Stimulated activated CD8-positive, alpha-beta memory T cell treated with anti-CD3 and anti-CD28 coated beads, Interleukin-4, amount 100 ng/mL, for 24 hours (primary cell): Measurements from ENCODE around the gene PRAC1.
A peak's percentile ranks its signal among the peaks of the same experiment; 100 is the strongest.

Experiments
- DNase-seq: peaks from one replicate; pipeline ENCODE4 v3.0.0-alpha.2; 2020; ENCODE audit warnings: low read depth

Gene PRAC1

DNA sequence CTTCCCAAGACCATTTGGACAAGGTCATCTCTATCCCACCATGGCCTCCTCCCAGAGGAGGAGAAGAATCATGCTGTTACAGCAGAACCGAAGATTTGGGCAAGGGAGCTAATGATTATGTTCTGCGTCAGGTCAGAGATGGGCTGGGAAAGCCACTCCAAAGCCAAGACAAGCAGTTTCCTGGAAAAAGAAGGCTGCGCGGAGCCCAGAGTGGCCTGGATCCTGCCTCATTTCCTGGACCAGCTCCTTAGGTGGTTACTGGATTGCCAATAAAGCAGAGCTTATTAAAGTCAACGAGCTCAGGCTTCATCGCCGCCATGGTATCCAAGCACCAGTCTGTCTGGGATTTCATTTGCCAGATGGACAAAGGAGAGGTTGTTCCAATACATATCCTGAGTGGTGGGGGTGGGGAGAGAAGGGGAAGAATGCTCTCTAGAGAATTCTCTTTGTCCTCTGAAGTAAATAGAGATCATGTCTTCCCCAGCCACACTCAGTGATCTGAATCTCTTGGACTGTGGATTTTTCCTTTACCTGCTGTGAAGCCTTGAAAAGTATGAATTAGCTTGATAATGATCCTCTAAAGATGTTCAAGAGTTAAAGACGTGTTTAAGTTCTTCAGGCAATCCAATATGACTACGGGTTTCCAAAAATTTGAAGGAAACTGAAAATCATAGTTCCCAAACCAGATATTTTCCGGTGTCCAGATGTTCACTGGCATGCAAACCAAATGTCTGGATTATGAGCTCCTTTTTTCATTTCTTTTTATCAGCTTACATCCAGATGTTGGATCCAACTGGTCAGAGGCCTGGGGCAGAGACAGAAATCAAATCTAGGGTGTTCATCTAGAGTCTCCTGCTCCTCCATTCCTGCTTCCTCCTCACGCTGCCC lies 17.7 kb downstream of the PRAC1 start:
- no peak for DNase-seq

DNA sequence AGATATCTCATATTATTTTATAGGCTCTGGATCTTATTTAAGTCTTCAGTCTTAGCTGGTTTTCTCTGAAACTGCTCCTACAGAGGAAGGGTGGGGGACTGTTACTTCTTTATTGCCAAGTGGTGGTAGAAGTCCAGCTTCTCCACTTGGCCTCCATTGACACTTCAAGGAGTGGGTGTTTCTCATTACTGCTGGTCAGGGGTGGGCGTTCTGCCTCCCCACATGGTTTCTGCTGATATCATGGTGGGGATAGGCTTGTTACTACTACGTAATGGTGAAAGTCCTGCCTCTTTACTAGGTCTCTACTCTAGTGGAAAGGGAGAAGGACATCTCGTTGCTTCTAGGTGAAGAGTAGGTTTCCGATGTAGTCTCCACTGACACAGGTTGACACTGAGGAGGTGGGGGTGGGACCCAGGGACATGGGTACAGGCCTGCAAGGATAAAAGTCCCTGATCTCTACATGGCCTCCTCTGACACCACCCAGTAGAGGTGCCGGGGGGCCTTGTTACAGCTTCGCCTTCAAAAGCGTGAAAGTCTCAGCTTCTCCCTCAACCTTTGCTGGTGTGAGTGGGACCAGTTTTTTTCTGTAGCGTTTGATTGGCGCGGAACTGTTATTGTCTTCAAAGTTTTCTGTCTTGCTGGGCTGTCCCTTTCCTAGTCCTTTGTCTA lies 20.3 kb downstream of the PRAC1 start:
- no peak for DNase-seq

DNA sequence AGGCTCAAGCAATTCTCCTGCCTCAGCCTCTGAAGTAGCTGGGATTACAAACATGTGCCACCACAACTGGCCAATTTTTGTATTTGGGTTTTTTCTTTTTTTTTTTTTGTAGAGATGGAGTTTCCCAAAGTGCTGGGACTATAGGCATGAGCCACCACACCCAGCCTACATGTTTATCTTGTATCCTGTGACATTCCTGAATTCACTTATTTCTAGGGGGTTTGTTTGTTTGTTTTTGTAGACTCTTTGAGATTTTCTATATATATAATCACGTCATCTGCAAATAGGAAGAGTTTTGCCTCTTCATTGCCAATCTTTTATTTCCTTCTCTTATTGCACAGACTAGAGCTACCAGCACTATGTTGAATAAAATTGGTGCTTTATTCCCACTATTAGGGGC lies 29.1 kb downstream of the PRAC1 start:
- no peak for DNase-seq

DNA sequence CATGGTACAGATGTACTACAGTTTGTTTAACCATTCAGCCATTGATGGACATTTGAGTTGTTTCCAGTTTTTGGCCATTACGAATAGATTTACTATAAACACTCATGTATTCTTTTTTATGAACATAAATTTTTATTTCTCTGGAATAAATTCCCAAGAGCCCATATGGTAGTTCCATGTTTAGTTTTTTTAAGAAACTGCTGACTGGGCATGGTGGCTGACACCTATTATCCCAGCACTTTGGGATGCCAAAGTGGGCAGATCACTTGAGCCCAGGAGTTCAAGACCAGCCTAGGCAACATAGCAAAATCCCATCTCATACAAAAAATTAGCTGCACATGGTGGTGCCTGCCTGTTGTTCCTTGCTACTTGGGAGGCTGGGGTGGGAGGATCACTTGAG lies 30.3 kb downstream of the PRAC1 start:
- DNase-seq: no peak

DNA sequence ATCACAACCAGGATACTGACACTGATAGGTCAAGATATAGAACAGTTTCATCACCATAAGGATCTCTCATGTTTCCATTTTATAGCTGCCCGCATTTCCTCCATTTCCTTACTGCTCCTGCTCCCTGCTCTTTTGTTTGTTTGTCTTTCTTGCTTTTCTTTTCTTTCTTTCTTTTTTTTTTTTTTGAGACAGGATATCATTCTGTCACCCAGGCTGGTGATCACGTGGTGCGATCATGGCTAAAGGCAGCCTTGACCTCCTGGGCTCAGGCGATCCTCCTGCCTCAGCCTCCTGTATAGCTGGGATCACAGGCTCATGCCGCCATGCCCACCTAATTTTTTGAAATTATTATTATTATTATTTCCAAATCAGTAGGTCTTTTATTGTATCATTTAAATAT lies 31.7 kb downstream of the PRAC1 start:
- no peak for DNase-seq

DNA sequence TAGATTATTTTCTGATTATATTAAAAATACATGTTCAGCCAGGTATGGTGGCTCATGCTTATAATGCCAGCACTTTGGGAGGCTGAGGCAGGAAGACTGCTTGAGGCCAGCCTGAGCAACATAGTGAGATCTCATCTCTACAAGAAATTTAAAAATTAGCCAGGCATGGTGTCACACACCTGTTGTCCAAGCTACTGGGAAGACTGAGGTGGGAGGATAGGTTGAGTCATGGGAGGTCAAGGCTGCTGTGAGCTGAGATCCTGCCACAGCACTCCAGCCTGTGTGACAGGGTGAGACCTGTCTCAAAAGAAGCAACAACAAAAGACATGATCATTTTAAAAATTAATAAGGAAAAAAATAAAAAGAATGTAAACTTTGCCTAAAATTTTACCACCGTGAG lies 40.7 kb downstream of the PRAC1 start:
- no peak for DNase-seq

DNA sequence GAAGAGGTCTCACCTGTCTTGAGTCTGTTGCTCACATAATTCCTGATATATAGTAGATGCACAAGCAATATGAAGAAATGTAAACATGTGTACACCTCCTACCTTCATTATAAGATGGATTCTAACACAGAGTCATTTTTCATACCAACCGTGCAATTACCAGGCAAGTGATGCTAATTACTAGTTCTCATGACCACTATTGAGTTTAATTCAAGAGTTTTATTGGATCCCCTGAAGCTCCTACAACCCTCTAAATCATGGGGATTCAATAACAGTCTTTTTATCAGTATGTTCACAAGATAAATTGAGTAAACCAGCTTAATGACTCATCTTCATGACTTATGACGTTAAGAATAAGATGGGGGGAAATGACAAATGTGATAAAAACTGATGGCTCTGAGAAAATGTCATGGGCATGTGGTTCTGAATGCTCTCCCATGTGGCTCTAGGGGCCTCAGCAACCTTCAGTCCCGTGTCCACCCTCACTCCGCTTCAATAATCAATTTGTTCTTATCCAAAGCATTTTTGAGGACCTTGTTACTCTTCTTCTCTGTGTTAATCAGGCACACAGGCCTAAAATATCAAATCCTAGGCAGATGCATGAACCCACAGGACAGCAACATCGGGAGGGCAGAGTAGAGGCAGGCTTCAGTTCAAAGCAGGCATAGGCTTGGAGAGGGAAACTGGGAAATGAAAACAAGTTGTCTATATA lies 42.8 kb downstream of the PRAC1 start:
- no peak for DNase-seq

DNA sequence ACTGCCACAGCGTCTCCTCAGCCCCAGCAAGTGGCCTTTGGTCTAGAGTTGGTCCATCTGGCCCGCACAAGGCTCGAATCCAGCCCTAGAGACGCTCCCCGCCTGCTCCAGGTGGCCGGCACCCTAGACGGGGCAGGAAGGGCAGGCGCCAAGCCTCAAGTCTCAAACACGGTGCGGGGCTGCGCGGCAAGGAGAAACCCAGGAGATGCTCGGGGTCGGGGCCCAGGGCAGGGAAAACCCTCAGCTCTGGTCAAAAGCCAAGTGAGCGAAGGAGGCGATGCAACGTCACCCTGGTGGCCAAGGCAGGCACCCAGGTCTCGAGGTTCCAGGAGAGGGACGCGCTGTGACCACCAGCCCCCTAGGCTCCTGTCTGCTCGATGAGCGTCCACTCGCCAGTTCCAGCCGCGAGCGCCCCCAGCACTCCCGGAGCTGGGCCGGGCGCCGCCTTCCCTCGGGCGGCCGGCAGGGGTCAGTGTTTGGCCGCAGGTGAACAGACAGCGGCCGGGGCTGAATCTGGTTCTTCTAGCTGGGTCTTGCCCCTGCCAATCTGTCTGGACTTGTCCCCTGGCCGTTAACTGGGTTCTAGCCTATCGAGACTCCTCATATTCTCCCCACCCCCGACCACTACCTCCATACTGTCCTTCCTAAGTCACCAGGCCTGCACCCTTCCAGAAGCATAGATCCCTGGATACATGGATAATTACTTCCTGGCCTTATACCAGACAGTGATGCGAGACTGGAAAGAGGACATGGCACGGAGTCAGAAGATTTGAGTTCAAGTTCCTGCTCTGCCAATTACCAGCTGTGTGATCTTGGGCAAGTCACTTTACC lies 44.0 kb downstream of the PRAC1 start:
- DNase-seq: peak; percentile 57

DNA sequence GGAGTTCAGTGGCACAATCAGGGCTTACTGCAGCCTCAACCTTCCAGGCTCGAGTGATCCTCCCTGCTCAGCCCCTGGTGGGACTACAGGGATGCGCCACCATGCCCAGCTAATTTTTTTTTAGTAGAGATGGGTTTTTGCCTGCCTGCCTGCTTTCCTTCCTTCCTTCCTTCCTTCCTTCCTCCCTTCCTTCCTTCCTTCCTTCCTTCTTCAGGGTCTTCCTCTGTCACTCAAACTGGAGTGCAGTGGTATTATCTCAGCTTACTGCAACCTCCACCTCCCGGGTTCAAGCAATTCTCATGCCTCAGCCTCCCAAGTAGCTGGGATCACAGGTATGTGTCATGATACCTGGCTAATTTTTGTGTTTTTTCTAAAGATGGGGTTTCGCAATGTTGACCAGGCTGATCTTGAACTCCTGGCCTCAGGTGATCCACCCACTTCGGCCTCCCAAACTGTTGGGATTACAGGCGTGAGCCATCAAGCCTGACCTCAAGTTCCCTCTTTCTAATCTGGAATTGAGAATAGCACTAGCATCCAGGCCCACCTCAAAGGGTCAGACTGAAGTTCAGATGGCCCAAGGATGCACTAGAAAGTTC lies 45.3 kb downstream of the PRAC1 start:
- no peak for DNase-seq

DNA sequence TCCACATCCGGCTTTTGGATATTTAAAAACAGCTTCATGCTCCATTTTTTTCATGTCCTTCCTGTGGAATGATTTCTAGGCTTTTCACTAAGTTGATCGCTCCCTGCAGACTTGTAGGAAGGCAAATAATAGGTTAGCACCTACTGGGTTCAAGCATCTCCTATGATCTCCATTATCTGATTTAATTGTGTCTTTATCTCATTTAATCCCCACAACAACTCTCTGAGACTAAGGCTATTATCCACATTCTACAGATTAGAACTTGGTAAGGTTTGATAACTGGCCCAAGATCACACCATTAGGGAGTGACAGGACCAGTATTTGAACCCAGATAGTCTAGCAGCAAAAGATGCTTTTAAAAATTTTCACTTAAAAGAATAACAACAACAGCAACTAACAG lies 50.0 kb downstream of the PRAC1 start:
- no peak for DNase-seq
